Dedifferentiated amniotic fluid mesenchymal stem cell (primary cell): ENCODE measurements around the gene TRIOBP.
A peak's percentile ranks its signal among the peaks of the same experiment; 100 is the strongest.
"Not testable (repeated sequence)": the region's sequence is repeated elsewhere in the genome, so short reads cannot be mapped to it uniquely, and the experiment has no call there.

ENCODE experiments used
- DNase-seq: peaks from one replicate; pipeline ENCODE4 v3.0.0-alpha.2; 2016; ENCODE audit errors: extremely low spot score

TRIOBP gene, protein sequence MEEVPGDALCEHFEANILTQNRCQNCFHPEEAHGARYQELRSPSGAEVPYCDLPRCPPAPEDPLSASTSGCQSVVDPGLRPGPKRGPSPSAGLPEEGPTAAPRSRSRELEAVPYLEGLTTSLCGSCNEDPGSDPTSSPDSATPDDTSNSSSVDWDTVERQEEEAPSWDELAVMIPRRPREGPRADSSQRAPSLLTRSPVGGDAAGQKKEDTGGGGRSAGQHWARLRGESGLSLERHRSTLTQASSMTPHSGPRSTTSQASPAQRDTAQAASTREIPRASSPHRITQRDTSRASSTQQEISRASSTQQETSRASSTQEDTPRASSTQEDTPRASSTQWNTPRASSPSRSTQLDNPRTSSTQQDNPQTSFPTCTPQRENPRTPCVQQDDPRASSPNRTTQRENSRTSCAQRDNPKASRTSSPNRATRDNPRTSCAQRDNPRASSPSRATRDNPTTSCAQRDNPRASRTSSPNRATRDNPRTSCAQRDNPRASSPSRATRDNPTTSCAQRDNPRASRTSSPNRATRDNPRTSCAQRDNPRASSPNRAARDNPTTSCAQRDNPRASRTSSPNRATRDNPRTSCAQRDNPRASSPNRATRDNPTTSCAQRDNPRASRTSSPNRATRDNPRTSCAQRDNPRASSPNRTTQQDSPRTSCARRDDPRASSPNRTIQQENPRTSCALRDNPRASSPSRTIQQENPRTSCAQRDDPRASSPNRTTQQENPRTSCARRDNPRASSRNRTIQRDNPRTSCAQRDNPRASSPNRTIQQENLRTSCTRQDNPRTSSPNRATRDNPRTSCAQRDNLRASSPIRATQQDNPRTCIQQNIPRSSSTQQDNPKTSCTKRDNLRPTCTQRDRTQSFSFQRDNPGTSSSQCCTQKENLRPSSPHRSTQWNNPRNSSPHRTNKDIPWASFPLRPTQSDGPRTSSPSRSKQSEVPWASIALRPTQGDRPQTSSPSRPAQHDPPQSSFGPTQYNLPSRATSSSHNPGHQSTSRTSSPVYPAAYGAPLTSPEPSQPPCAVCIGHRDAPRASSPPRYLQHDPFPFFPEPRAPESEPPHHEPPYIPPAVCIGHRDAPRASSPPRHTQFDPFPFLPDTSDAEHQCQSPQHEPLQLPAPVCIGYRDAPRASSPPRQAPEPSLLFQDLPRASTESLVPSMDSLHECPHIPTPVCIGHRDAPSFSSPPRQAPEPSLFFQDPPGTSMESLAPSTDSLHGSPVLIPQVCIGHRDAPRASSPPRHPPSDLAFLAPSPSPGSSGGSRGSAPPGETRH (N-terminal part only)

GRCh38 chr22:37696657-37697537, at the start of gene TRIOBP:
Gene TRIOBP (plus strand): TSS chr22:37697048. CDS start chr22:37701366, 4,318 bp downstream.
- DNase-seq, result peak; percentile 89

GRCh38 chr22:37647317-37647716, 49.5 kb upstream of the TRIOBP start:
- DNase-seq, result no peak

DNA sequence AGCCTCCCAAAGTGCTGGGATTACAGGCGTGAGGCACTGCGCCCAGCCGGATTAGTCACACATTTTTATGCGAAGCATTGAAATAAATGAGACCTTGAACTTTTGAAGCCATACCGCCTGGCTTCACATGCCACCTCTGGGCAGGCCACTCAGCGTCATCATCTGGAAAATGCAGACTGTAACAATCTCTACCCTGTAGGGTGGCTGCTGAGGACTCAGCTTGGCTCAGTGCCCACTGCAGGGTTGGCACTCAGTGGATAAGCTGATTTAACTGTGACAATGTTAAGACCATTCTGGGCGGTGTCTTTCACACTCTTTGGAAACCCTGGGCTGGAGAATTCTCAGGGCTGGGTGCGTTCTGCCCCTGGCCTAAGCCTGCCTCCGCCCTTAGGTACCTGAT, 48.9 kb upstream of the TRIOBP start:
- no peak for DNase-seq

DNA sequence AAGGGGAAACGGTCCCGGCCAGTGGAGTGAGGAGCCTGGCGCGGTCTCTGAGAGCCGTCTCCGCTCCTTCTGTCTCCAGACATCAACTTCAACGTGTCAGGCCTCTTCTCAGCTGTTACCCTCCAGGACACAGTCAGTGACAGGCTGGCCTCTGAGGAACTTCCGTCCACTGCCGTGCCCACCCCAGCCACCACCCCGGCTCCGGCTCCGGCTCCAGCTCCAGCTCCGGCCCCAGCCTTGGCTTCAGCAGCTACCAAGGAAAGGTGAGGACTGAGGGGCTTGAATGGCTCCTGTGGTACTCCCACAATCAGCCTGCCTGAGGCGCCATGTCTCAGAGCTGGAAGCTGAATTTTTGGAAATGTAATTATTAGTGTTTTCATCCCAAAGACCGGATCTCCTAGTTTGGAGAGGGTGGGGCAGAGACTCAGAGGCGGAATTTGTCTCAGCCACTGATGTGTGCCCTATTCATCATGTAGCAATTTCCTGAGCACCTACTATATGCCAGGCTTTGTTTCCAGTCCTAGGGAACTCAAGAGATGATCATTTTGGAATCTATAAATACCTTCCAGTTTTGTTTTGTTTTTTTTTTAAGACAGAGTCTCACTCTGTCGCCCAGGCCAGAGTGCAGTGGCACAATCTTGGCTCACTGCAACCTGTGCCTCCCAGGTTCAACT, 46.2 kb upstream of the TRIOBP start:
- DNase-seq, result no peak

- no peak for DNase-seq
Measured at GRCh38 chr22:37654563-37655251, 42.1 kb upstream of the TRIOBP start.

DNA sequence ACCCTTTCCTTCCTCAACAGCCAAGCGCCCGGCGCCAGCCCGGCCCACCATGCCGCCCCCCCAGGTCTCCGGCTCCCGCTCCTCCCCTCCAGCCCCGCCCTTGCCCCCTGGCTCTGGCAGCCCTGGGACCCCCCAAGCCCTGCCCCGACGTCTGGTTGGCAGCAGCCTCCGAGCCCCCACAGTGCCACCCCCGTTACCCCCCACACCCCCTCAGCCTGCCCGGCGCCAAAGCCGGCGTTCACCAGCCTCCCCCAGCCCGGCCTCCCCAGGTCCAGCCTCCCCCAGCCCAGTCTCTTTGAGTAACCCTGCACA, 41.6 kb upstream of the TRIOBP start:
- DNase-seq, result no peak

- not testable (repeated sequence) for DNase-seq
Measured at GRCh38 chr22:37656583-37656982, 40.3 kb upstream of the TRIOBP start.

DNA sequence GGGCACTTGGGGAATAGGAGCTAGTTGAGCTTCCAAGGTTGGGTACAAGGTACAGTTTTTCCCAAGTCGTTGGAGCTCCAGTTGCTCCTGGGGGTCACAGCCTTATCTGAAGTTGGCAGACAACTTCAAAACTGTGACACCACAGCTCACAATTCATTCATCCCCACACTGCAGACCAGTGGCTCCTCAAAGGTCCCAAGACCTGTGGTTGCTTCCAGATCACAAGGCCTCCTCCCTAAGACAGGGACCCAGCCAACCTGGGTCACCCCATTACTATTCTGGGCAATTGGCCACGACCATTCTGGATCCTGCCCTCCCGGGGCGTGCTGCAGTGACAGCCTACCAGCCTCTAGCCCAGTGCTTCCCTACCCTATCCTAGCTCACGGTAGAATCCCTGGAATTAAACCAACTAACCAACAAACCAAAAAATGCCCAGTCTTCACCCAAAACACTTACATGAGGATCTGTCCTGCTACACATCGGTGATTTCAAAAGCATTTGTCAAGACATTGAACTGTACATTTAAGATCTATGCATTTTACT, 39.2 kb upstream of the TRIOBP start:
- no peak for DNase-seq

- peak; percentile 100 for DNase-seq
Measured at GRCh38 chr22:37658133-37659065, 38.4 kb upstream of the TRIOBP start, which contains the start of gene PDXP. Gene PDXP (plus strand): TSS chr22:37658723. CDS start chr22:37658783, 60 bp downstream.

DNA sequence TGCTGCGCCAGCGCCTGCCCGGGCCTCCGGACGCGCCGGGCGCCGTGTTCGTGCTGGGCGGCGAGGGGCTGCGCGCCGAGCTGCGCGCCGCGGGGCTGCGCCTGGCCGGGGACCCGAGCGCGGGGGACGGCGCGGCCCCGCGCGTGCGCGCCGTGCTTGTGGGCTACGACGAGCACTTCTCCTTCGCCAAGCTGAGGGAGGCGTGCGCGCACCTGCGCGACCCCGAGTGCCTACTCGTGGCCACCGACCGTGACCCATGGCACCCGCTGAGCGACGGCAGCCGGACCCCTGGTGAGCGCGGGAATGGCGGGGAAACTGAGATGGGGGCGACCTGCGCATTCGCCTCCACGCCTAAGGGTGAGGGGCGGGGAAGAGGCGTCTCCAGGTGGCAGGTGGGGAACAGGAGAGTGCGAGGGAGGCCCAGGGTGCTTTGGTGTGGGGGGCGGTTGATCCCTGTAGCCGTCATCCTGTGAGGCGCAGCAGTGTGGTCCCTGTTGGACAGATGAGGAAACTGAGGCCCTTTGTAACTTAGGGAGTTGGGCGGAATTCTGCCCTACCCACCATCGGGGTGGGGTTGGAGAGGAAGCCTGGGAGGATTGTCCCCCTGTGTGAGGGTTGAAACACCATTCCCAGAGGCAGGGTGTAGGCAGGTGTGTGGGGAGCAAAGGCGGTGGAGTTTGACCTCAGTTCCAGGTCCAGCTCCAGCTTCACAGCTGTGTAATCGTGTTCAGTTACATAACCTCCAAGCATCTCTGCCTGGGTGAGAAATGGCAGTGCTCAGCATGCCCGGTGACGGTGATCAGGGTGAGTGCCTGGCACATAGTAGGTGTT, 37.6 kb upstream of the TRIOBP start:
- DNase-seq, result no peak

GRCh38 chr22:37659897-37660708, 36.7 kb upstream of the TRIOBP start:
- no peak for DNase-seq

DNA sequence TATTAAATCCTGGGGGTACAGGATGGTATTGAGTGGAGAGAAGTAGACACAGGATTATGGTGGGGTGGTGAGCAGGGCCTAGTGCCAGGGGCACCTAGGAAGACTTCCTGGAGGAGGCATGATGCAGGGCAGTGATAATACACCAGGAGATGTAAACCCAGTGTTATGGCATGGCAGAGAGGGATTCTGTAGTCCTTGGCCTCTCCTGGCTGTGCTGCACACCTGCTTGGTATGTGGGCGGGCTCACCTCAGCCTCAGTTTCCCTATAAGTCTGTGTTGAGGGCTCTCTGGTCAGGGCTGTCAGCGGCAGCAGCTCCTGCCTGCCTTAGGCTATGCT, 36.2 kb upstream of the TRIOBP start:
- no peak for DNase-seq

- DNase-seq, result peak; percentile 65
Measured at GRCh38 chr22:37661160-37661924, 35.5 kb upstream of the TRIOBP start.

DNA sequence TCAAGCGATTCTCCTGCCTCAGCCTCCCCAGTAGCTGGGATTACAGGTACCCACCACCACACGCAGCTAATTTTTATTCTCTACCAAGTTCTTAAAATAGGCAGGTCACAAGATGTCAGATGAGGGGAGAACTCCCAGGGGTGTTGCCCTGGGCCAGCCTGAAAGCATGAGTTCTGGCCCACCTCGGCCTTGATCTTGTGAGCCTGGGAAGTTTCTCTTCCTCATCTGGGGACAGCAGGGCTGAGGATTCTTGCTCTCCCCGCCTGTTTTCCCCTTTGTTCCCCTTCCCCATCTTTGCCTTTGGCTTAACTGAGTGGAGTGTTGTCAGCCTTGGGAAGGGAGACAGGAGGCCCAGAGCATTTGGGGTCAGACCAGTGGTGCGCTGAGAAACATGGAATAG, 34.8 kb upstream of the TRIOBP start:
- DNase-seq, result no peak

DNA sequence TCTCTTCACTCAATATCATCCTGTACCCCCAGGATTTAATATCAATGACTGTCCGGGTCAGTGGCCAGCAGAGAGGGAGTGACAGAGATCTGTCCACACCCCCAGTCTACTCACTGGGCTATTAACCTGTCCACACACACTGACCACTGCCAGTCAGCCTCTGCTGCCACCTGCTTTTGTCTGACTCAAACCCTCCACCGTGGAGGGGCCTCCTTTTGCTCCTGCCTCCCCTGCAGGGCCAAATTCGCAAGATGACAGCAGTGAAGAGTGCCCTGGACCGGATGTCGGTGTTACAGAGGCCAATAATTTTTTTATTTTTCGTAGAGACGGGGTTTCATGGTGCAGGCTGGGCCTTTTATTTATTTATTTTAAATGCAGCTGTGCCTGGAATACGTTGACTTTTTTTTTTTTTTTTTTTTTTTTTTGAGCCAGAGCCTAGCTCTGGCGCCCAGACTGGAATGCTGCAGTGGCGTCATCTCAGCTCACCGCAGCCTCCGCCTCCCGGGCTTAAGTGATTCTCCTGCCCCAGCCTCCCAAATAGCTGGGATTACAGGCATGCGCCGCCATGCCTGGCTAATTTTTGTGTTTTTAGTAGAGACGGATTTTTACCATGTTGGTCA, 33.2 kb upstream of the TRIOBP start:
- no peak for DNase-seq
